Thyroid gland (tissue), 4 donors: Measurements from ENCODE around the gene C2CD4D.

Experiments
- POLR2A ChIP-seq, 2 donors: fragments of 450-650 bp; IDR thresholded peaks; one replicate each; pipeline ENCODE4 v1.6.1; 2017; ENCODE audit warnings: antibody characterized with exemption in 2 of 2, mild to moderate bottlenecking in 2 of 2, moderate library complexity in 1 of 2
- TF ChIP-seq, protein P1 (sequence below), 6 experiments: fragments of 200-600 bp in 3 of 6; fragments of 450-650 bp in 3 of 6; sonication (generic) in 3 of 6; IDR thresholded peaks; one replicate each; pipeline ENCODE4 v1.5.1; 2016 to 2019; ENCODE audit warnings: antibody characterized with exemption in 6 of 6, mild to moderate bottlenecking in 2 of 6, inconsistent platforms in 1 of 6, moderate library complexity in 1 of 6

DNA sequence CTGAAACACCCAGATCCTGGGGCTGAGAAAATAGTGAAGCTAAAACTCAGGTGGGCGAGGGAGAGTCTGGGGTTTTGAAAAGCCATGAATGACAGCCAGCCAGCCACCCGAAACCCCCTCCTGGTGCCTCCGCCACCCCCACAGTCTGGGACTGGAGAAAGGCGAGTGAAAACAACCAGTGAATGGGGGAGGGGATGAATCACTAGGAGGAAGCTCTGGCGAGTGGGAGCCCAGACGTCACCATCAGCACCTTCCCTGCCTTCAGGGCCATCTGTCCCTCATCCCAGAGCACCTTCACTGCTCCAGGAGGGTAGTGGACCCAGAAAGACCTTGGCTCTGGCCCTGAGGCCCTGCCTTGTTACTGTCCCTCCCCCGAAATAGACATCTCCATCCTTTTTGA, 17.2 kb downstream of the C2CD4D start:
- TF ChIP-seq, protein P1, sequence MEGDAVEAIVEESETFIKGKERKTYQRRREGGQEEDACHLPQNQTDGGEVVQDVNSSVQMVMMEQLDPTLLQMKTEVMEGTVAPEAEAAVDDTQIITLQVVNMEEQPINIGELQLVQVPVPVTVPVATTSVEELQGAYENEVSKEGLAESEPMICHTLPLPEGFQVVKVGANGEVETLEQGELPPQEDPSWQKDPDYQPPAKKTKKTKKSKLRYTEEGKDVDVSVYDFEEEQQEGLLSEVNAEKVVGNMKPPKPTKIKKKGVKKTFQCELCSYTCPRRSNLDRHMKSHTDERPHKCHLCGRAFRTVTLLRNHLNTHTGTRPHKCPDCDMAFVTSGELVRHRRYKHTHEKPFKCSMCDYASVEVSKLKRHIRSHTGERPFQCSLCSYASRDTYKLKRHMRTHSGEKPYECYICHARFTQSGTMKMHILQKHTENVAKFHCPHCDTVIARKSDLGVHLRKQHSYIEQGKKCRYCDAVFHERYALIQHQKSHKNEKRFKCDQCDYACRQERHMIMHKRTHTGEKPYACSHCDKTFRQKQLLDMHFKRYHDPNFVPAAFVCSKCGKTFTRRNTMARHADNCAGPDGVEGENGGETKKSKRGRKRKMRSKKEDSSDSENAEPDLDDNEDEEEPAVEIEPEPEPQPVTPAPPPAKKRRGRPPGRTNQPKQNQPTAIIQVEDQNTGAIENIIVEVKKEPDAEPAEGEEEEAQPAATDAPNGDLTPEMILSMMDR (IDR thresholded peaks at IDR 0.05), result no peak
- no peak for TF ChIP-seq POLR2A (IDR thresholded peaks at IDR 0.05)
